ENCODE measurements around the gene SUPT16H.

DNA sequence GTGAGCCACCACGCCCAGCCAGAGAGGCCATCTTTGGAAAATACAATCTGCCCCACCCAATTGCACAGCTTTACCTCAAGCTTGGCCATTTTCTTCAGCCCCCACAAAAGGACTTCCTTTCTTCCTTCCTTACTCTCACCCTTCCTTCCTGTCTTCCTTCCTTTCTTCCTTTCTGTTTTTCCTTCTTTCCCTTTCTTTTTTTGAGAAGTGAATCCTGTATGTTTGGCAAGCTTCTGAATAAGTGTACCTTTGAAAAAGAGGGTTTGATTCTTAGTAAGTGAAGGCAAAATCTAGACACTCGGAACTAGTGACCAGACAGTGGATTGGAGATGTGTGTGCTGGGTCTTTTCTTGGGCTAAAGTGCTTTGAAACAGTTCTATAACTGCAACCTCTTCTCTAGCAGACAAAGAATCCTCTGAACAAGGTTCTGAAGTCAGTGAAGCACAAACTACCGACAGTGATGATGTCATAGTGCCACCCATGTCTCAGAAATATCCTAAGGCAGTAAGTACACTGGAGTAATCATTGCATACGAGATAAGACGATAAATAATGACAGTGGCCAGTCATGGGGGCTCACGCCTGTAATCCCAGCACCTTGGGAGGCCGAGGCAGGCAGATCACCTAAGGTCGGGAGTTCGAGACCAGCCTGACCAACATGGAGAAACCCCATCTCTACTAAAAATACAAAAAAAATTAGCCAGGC is 49.5 kb downstream of the SUPT16H start:
- TF ChIP-seq CTCF (IDR thresholded peaks at IDR 0.05): no peak
- no peak for TF ChIP-seq FOSL2 (IDR thresholded peaks at IDR 0.05)
- TF ChIP-seq FOSL2 (CRISPR knock-in tag; IDR thresholded peaks at IDR 0.05): no peak
- no peak for TF ChIP-seq JUN (IDR thresholded peaks at IDR 0.05)
- TF ChIP-seq REST (IDR thresholded peaks at IDR 0.05): no peak
- no peak for TF ChIP-seq EP300 (IDR thresholded peaks at IDR 0.05)
- no peak for TF ChIP-seq MAZ (IDR thresholded peaks at IDR 0.05; ENCODE audit: borderline replicate concordance, low read depth, low read length)
- TF ChIP-seq CHD2 (IDR thresholded peaks at IDR 0.05; ENCODE audit: low read length, partially characterized antibody): no peak
- no peak for TF ChIP-seq CEBPB (IDR thresholded peaks at IDR 0.05)
- no peak for TF ChIP-seq HOXA7 (CRISPR knock-in tag; IDR thresholded peaks at IDR 0.05)

Measured in A549 (cell line).